Suprapubic skin (tissue), 3 donors: ENCODE data around the gene TNNT2.

Source experiments
- EP300 ChIP-seq: sonication (generic); formaldehyde crosslinking; IDR thresholded peaks from one replicate; pipeline ENCODE4 v1.6.1; 2017; ENCODE audit warnings: antibody characterized with exemption
- POLR2A ChIP-seq, 2 donors: fragments of 450-650 bp; IDR thresholded peaks; one replicate each; pipeline ENCODE4 v1.6.1; 2017; ENCODE audit warnings: antibody characterized with exemption in 2 of 2, mild to moderate bottlenecking in 2 of 2, moderate library complexity in 2 of 2
- TF ChIP-seq, protein P1 (sequence below), 2 donors: fragments of 200-600 bp in 1 of 2; fragments of 450-650 bp in 1 of 2; sonication (generic) in 1 of 2; IDR thresholded peaks; one replicate each; pipeline ENCODE4 v1.5.1; 2016 to 2019; ENCODE audit warnings: antibody characterized with exemption in 2 of 2, mild to moderate bottlenecking in 1 of 2, moderate library complexity in 1 of 2

DNA sequence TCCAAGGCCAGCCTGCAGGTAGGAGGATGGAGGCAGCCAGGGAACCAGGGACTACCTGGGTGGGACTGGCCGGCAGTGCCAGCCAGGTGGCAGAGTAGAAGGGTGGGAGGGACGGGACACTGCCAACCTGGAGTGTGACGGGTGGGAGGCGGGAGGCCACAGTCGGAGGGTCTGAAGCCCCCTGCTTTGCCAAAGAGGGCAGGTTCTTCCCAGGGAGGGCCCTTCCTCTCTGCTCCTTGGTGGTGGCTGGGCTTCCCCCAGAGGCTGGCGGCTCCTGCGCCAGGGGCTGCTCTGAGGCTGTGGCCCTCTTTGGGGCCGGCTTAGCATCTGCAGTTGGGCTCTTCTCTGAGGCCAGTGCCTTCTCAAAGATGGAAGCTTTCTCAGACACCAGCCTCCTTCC, 8.7 kb upstream of the TNNT2 start:
- TF ChIP-seq, protein P1, sequence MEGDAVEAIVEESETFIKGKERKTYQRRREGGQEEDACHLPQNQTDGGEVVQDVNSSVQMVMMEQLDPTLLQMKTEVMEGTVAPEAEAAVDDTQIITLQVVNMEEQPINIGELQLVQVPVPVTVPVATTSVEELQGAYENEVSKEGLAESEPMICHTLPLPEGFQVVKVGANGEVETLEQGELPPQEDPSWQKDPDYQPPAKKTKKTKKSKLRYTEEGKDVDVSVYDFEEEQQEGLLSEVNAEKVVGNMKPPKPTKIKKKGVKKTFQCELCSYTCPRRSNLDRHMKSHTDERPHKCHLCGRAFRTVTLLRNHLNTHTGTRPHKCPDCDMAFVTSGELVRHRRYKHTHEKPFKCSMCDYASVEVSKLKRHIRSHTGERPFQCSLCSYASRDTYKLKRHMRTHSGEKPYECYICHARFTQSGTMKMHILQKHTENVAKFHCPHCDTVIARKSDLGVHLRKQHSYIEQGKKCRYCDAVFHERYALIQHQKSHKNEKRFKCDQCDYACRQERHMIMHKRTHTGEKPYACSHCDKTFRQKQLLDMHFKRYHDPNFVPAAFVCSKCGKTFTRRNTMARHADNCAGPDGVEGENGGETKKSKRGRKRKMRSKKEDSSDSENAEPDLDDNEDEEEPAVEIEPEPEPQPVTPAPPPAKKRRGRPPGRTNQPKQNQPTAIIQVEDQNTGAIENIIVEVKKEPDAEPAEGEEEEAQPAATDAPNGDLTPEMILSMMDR (IDR thresholded peaks at IDR 0.05), result no peak
- TF ChIP-seq POLR2A (IDR thresholded peaks at IDR 0.05) (no peak), EP300 (no peak)
